Mesendoderm (in vitro differentiated cells): ENCODE results near the gene BCORL1.
A peak's percentile ranks its signal among the peaks of the same experiment; 100 is the strongest.

Source experiments
- DNase-seq: peaks from one replicate; pipeline ENCODE4 v3.0.0; 2013
- H2AK5ac ChIP-seq: 2 replicates; pipeline ENCODE4 v1.6.1; 2013; ENCODE audit warnings: low read length, inconsistent platforms
- H2BK120ac ChIP-seq: 2 replicates; pipeline ENCODE4 v1.6.1; 2013; ENCODE audit warnings: low read depth, mild to moderate bottlenecking, low read length, moderate library complexity, mixed read lengths
- H2BK15ac ChIP-seq: replicated peaks from 2 replicates; pipeline ENCODE4 v1.6.1; 2013; ENCODE audit warnings: low read depth, mild to moderate bottlenecking, moderate library complexity
- H2BK5ac ChIP-seq: 2 replicates; pipeline ENCODE4 v1.6.1; 2013; ENCODE audit warnings: low read length, inconsistent platforms
- H3K18ac ChIP-seq: 2 replicates; pipeline ENCODE4 v1.6.1; 2013; ENCODE audit warnings: mild to moderate bottlenecking, low read length, mixed read lengths
- H3K23ac ChIP-seq: one replicate; pipeline ENCODE4 v1.6.1; 2013; ENCODE audit warnings: low read length
- H3K27ac ChIP-seq: 2 replicates; pipeline ENCODE4 v1.5.1; 2013; ENCODE audit warnings: low read depth, mild to moderate bottlenecking, inconsistent platforms, low read length, moderate library complexity
- H3K27me3 ChIP-seq: 2 replicates; pipeline ENCODE4 v1.6.1; 2013; ENCODE audit warnings: low read length, control low read depth, mild to moderate bottlenecking, inconsistent platforms; ENCODE audit not compliant: insufficient read depth, poor library complexity
- H3K36me3 ChIP-seq: 2 replicates; pipeline ENCODE4 v1.6.1; 2013; ENCODE audit warnings: low read length, inconsistent platforms; ENCODE audit not compliant: control insufficient read depth, insufficient read depth
- H3K4ac ChIP-seq: one replicate; pipeline ENCODE4 v1.6.1; 2013; ENCODE audit warnings: low read depth, mild to moderate bottlenecking, low read length, moderate library complexity
- H3K4me1 ChIP-seq: 2 replicates; pipeline ENCODE4 v1.6.1; 2013; ENCODE audit warnings: low read depth, low read length, inconsistent platforms; ENCODE audit not compliant: control insufficient read depth
- H3K4me2 ChIP-seq: 2 replicates; pipeline ENCODE4 v1.6.1; 2013; ENCODE audit warnings: low read length
- H3K4me3 ChIP-seq: 2 replicates; pipeline ENCODE4 v1.5.1; 2013; ENCODE audit warnings: mild to moderate bottlenecking, low read length
- H3K56ac ChIP-seq: one replicate; pipeline ENCODE4 v1.6.1; 2013; ENCODE audit warnings: low read length
- H3K79me1 ChIP-seq: 2 replicates; pipeline ENCODE4 v1.6.1; 2013; ENCODE audit warnings: low read length, inconsistent platforms
- H3K79me2 ChIP-seq: 2 replicates; pipeline ENCODE4 v1.6.1; 2013; ENCODE audit warnings: mild to moderate bottlenecking, low read length; ENCODE audit not compliant: control insufficient read depth, insufficient read depth
- H3K9ac ChIP-seq: 2 replicates; pipeline ENCODE4 v1.6.1; 2013; ENCODE audit warnings: low read length, inconsistent platforms
- H4K5ac ChIP-seq: one replicate; pipeline ENCODE4 v1.6.1; 2013; ENCODE audit warnings: low read length
- H4K8ac ChIP-seq: one replicate; pipeline ENCODE4 v1.6.1; 2013; ENCODE audit warnings: low read depth, mild to moderate bottlenecking, control low read depth, low read length, moderate library complexity
- WGBS: extraction: QIAGEN DNeasy Blood & Tissue Kit; methylation state at CpG from one replicate; pipeline ENCODE4 v1.1.7; 2013; ENCODE audit warnings: low lambda C conversion rate, missing lambda C conversion rate; ENCODE audit not compliant: insufficient coverage; ENCODE audit errors: extremely low coverage; 5-methylcytosine and 5-hydroxymethylcytosine counted together

BCORL1 gene

DNA sequence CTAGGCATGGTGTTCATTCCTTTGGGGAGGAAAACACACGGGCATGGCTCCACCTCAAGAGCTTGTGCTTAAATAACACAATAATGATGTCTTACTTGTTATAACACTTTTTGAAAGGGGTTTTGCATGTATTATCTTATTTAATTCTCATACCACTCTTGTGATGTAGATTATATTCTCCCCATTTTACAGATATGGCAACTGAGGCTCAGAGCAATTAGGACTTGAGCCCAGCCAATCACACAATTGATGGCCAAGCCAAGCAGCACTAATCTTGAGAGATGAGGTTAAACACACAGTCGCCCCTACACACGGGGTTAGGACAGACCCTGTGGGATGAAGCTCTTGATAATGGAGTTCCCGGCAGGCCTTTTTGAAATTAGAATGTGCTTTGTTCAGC lies 45.1 kb downstream of the BCORL1 start:
- Histone ChIP-seq H4K8ac (no peak overlapping the region), H3K23ac (no peak overlapping the region), H2AK5ac (no peak overlapping the region), H4K5ac (no peak overlapping the region), H3K4me1 (no peaks in the 10 kb centered on the region), H3K79me2 (no peaks in the 10 kb centered on the region), H3K18ac (no peak overlapping the region), H3K27ac (no peak overlapping the region), H3K9ac (no peak overlapping the region), H2BK5ac (no peak overlapping the region), H3K4me2 (no peak overlapping the region), H3K56ac (no peak overlapping the region), H3K4me3 (no peak overlapping the region), H2BK15ac (no peak overlapping the region), H3K4ac (no peak overlapping the region), H2BK120ac (no peak overlapping the region), H3K27me3 (no peaks in the 10 kb centered on the region), H3K36me3 (no peaks in the 10 kb centered on the region), H3K79me1 (no peaks in the 10 kb centered on the region)
- no peak for DNase-seq
- WGBS, result no CpG with 5 or more reads among the region's 4 CpGs

GRCh38 chrX:130028196-130028595 lies 45.8 kb downstream of the BCORL1 start:
- Histone ChIP-seq H3K4me2 (no peak overlapping the region), H3K56ac (no peak overlapping the region), H3K36me3 (no peaks in the 10 kb centered on the region), H2AK5ac (no peak overlapping the region), H2BK120ac (no peak overlapping the region), H2BK15ac (no peak overlapping the region), H3K9ac (no peak overlapping the region), H3K27me3 (no peaks in the 10 kb centered on the region), H3K27ac (no peak overlapping the region), H3K4me3 (no peak overlapping the region), H3K23ac (no peak overlapping the region), H3K4ac (no peak overlapping the region), H3K18ac (no peak overlapping the region), H4K8ac (no peak overlapping the region), H2BK5ac (no peak overlapping the region), H3K79me2 (no peaks in the 10 kb centered on the region), H3K79me1 (no peaks in the 10 kb centered on the region), H4K5ac (no peak overlapping the region), H3K4me1 (no peaks in the 10 kb centered on the region)
- peak; percentile 16 for DNase-seq
- WGBS, result no CpG with 5 or more reads among the region's 5 CpGs

- no peaks in the 10 kb centered on the region for H3K79me2 ChIP-seq
- no peak overlapping the region for H3K23ac ChIP-seq
- H3K4me1 ChIP-seq, result no peaks in the 10 kb centered on the region
- no peak overlapping the region for H3K4ac ChIP-seq
- no peaks in the 10 kb centered on the region for H3K79me1 ChIP-seq
- H3K27ac ChIP-seq, result no peak overlapping the region
- H3K9ac ChIP-seq, result no peak overlapping the region
- no CpG with 5 or more reads among the region's 4 CpGs for WGBS
- no peaks in the 10 kb centered on the region for H3K27me3 ChIP-seq
- H2BK15ac ChIP-seq, result no peak overlapping the region
- H2BK5ac ChIP-seq, result no peak overlapping the region
- no peaks in the 10 kb centered on the region for H3K36me3 ChIP-seq
- H2BK120ac ChIP-seq, result no peak overlapping the region
- no peak overlapping the region for H3K4me2 ChIP-seq
- no peak overlapping the region for H3K4me3 ChIP-seq
- no peak overlapping the region for H3K56ac ChIP-seq
- no peak overlapping the region for H4K8ac ChIP-seq
- DNase-seq, result no peak
- H4K5ac ChIP-seq, result no peak overlapping the region
- no peak overlapping the region for H3K18ac ChIP-seq
- no peak overlapping the region for H2AK5ac ChIP-seq
Measured at GRCh38 chrX:130030826-130031225, 48.4 kb downstream of the BCORL1 start.

GRCh38 chrX:130032552-130032951 lies 50.1 kb downstream of the BCORL1 start:
- Histone ChIP-seq H3K79me2 (no peaks in the 10 kb centered on the region), H2BK120ac (no peak overlapping the region), H4K5ac (no peak overlapping the region), H2BK15ac (no peak overlapping the region), H3K4me3 (no peak overlapping the region), H3K36me3 (no peaks in the 10 kb centered on the region), H3K23ac (no peak overlapping the region), H3K4ac (no peak overlapping the region), H3K27me3 (no peaks in the 10 kb centered on the region), H3K18ac (no peak overlapping the region), H3K9ac (no peak overlapping the region), H3K27ac (no peak overlapping the region), H3K56ac (no peak overlapping the region), H3K79me1 (no peaks in the 10 kb centered on the region), H3K4me1 (no peaks in the 10 kb centered on the region), H4K8ac (no peak overlapping the region), H3K4me2 (no peak overlapping the region), H2BK5ac (no peak overlapping the region), H2AK5ac (no peak overlapping the region)
- no CpG with 5 or more reads among the region's 3 CpGs for WGBS
- no peak for DNase-seq

DNA sequence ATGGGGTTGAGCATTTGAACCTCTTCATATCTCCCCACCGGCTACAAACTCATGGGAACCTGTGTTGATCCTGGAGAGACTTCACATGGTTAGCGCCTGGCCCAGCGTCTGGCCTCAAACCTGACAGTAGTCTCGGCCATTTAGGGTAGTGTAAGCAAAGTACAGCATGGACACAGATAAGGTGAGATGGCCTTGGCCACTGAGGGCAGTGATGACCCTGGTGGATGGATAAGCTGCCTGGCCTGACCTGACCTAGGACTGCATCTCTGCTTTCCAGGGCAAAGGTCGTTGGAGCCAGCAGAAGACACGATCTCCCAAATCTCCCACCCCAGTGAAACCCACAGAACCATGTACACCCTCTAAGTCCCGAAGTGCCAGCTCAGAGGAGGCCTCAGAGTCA lies 51.7 kb downstream of the BCORL1 start:
- Histone ChIP-seq H3K36me3 (no peaks in the 10 kb centered on the region), H3K4ac (no peak overlapping the region), H3K79me2 (no peaks in the 10 kb centered on the region), H3K18ac (no peak overlapping the region), H3K79me1 (no peaks in the 10 kb centered on the region), H2AK5ac (no peak overlapping the region), H2BK120ac (no peak overlapping the region), H2BK5ac (no peak overlapping the region), H3K27me3 (no peaks in the 10 kb centered on the region), H3K4me2 (no peak overlapping the region), H2BK15ac (no peak overlapping the region), H4K5ac (no peak overlapping the region), H3K9ac (no peak overlapping the region), H3K56ac (no peak overlapping the region), H3K27ac (no peak overlapping the region), H3K23ac (no peak overlapping the region), H3K4me1 (no peaks in the 10 kb centered on the region), H4K8ac (no peak overlapping the region), H3K4me3 (no peak overlapping the region)
- no CpG with 5 or more reads among the region's 7 CpGs for WGBS
- DNase-seq, result no peak

DNA sequence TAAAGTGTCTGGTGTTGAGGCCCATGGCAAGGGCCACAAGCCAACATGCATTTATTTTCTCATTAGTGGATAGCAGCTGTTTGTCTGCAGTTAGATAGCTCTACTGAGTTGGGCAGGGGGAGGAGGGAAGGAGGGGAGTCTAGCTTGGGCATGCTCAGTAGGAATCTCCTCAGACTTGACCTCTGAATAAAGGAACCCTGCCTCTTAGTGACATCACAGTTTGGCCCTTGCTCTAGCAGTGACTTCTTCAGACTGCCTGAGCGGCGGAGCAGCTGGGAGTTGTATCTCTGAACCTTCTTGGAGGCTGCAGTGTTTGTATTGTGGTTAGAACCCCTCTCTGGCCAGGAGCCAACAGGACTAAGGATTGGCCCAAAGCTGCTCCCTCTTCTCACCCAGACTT lies 57.4 kb downstream of the BCORL1 start:
- Histone ChIP-seq H3K4me2 (no peak overlapping the region), H3K79me1 (no peaks in the 10 kb centered on the region), H3K9ac (no peak overlapping the region), H3K79me2 (no peaks in the 10 kb centered on the region), H4K8ac (no peak overlapping the region), H2BK15ac (no peak overlapping the region), H3K56ac (no peak overlapping the region), H2AK5ac (no peak overlapping the region), H3K4me3 (no peak overlapping the region), H3K27me3 (no peaks in the 10 kb centered on the region), H3K27ac (no peak overlapping the region), H3K4me1 (no peaks in the 10 kb centered on the region), H3K36me3 (no peaks in the 10 kb centered on the region), H2BK120ac (no peak overlapping the region), H3K18ac (no peak overlapping the region), H3K4ac (no peak overlapping the region), H4K5ac (no peak overlapping the region), H3K23ac (no peak overlapping the region), H2BK5ac (no peak overlapping the region)
- WGBS, result no CpG with 5 or more reads among the region's 2 CpGs
- DNase-seq, result no peak
